IMR-90 (cell line): ENCODE results near the gene CYP24A1. TPM values are rescaled to one million over a fixed set of nuclear protein-coding genes. Genes with fewer than 3 reads are reported as not detected.

Source experiments
- CEBPB ChIP-seq: IDR thresholded peaks from 2 replicates; pipeline ENCODE4 v1.6.1; 2012; ENCODE audit warnings: low read depth, low read length, improper control_type of control experiment
- FOS ChIP-seq: fragments of 150-350 bp; IDR thresholded peaks from 2 replicates; pipeline ENCODE4 v1.6.1; 2016; ENCODE audit warnings: low read depth, low read length
- MXI1 ChIP-seq: IDR thresholded peaks from 2 replicates; pipeline ENCODE4 v1.6.1; 2012; ENCODE audit warnings: low read depth, mild to moderate bottlenecking, low read length, moderate library complexity, borderline replicate concordance
- RCOR1 ChIP-seq: IDR thresholded peaks from 2 replicates; pipeline ENCODE4 v1.6.1; 2012; ENCODE audit warnings: mild to moderate bottlenecking, low read length, improper control_type of control experiment; ENCODE audit not compliant: insufficient replicate concordance
- polyA plus RNA-seq, 3 experiments: library from polyadenylated mRNA; depleted of rRNA; stranded (reverse); fragments of >200 nt; gene quantifications; 2 replicates each; pipeline ENCODE4 v1.2.3, GENCODE V29; 2012; ENCODE audit warnings: low replicate concordance in 1 of 3
- total RNA-seq: library from RNA; depleted of rRNA; stranded (reverse); fragments of >200 nt; gene quantifications from 2 replicates; pipeline ENCODE4 v1.2.3, GENCODE V29; 2012
- TF ChIP-seq, protein P1 (sequence below): conservative IDR thresholded peaks from 2 replicates; pipeline ENCODE4 v1.5.1; 2012; ENCODE audit warnings: mild to moderate bottlenecking, low read depth, low read length, improper control_type of control experiment

Gene CYP24A1
- total and polyA plus RNA-seq, 2 of the 4 experiments (the other 2 are of a cell fraction): not detected

DNA sequence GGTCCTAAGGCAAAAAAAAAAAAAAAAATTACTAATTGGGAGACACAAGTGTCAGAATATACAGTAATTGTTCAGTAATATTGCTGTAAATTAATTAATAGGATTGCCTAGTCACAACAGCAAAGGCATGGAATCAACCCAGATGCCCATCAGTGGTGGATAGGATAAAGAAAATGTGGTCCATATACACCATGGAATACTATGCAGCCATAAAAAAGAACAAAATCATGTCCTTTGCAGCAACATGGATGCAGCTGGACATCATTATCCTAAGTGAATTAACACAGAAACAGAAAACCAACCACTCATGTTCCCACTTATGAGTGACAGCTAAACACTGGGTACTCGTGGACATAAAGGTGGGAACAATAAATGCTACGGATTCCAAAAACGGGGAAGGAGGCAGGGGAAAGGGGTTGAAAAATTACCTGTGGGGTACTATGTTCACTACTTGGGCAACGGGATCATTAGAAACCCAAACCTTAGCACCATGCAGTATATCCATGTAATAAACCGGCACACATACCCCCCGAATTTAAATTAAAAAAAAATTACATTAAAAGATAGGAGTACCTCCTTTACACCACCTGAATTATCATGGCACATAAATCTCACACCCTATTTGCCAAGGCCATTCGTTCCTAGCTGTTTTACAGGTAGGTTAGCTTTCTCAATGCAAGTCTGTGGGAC is 33.4 kb upstream of the CYP24A1 start (continued):
- TF ChIP-seq, protein P1, sequence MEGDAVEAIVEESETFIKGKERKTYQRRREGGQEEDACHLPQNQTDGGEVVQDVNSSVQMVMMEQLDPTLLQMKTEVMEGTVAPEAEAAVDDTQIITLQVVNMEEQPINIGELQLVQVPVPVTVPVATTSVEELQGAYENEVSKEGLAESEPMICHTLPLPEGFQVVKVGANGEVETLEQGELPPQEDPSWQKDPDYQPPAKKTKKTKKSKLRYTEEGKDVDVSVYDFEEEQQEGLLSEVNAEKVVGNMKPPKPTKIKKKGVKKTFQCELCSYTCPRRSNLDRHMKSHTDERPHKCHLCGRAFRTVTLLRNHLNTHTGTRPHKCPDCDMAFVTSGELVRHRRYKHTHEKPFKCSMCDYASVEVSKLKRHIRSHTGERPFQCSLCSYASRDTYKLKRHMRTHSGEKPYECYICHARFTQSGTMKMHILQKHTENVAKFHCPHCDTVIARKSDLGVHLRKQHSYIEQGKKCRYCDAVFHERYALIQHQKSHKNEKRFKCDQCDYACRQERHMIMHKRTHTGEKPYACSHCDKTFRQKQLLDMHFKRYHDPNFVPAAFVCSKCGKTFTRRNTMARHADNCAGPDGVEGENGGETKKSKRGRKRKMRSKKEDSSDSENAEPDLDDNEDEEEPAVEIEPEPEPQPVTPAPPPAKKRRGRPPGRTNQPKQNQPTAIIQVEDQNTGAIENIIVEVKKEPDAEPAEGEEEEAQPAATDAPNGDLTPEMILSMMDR: no peak
- TF ChIP-seq CEBPB (no peak), MXI1 (no peak), FOS (no peak), RCOR1 (no peak)
